HG02678 (cell line): ENCODE measurements around the gene HIP1.
"Not testable (repeated sequence)": the region's sequence is repeated elsewhere in the genome, so short reads cannot be mapped to it uniquely, and the experiment has no call there.

Experiments used
- ATAC-seq: cut with Tn5 transposase; IDR thresholded peaks from one replicate; pipeline ENCODE4 v1.9.1; 2021; ENCODE audit warnings: mild to moderate bottlenecking, moderate library complexity; ENCODE audit not compliant: unreplicated experiment

HIP1 gene

GRCh38 chr7:75646571-75647102 is 92.1 kb downstream of the HIP1 start:
- no peak for ATAC-seq

DNA sequence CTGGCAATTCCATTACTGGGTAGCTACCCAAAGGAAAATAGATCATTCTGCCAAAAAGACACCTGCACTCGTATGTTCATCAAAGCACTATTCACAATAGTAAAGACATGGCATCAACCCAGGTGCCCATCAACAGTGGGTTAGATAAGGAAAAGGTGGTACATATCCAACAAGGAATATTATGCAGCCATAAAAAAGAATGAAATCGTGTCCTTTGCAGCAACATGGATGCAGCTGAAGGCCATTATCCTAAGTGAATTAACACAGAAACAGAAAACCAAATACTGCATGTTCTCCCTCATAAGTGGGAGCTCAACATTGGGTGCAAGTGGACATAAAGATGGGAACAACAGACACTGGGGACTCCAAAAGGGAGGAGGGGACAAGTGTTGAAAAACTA is 93.2 kb downstream of the HIP1 start:
- ATAC-seq, result no peak

DNA sequence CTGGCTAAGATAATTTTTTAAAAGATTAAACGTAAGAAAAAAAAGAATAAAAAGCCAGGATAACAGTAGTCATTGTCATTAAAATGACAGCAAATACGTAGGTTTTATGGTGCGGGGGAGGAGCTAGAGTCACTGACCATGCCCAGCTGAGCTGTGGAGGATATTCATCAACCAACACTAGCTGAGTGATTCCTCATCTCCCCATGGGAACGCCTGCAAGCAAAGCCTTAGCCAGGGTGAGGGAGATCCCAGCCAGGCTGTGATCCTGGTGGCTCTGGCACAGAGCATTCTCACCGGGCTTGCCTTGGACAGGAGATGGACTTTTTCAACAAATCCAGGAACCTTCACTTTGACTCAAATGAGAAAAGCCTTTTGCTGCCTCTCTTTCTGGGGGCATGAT is 94.2 kb downstream of the HIP1 start:
- ATAC-seq, result no peak

- no peak for ATAC-seq
These were observed 95.8 kb downstream of the HIP1 start for GRCh38 chr7:75642810-75643486.

DNA sequence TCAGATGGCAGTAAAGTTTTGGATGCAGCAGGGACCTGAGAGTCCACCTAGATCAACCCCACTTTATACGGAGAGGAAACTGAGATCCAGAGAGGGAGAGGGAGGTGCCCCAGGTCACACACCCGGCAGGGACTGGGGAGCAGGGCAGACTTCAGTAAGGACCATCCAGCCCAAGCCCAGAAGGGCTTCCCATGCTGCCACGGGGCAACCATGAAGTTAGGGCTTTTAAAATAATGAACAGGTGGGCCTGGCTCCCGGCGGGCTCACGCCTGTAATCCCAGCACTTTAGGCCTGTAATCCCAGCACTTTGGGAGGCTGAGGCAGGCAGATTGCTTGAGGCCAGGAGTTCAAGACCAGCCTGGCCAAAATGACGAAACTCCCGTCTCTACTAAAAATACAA is 98.5 kb downstream of the HIP1 start:
- ATAC-seq, result no peak

GRCh38 chr7:75639886-75640190 is 98.9 kb downstream of the HIP1 start:
- no peak for ATAC-seq

DNA sequence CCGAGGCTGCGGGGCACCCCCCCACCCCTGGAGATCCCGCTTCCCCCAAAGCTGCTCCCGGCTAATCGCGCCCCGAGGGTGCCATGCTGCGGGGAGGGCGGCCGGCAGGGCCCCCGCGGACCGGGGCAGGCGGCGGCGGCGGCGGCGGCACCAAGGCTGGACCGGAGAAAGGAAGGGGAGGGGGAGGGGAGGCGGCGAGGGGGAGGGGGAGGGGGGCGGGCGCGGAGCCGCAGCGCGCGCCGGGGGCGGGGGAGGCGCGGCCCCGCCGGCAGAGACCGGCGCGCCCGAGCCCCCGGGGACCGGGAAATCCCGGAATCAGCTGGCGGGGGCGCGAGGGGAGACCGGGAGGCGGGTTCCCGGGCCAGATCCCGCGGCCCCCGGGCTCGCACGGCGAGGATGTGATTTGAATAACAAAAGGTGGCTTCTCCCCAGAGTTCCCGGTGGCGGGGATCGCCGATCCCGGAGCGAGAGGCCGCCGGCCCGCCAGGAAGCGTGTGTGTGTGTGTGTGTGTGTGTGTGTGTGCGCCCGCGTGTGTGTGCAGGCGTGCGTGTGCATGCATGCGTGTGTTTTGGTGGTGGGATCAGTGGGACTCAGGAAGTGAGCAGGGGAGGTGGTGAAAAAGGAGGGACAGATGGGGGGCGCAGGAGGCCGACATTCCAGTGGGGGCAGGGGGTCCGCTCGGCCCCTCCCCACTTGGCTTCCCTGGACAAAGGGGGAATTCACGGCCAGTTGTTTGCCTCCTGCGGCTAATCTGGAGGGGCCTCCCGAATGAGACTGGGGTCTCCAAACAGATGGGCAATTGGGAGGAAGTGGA is 99.5 kb downstream of the HIP1 start:
- no peak for ATAC-seq

DNA sequence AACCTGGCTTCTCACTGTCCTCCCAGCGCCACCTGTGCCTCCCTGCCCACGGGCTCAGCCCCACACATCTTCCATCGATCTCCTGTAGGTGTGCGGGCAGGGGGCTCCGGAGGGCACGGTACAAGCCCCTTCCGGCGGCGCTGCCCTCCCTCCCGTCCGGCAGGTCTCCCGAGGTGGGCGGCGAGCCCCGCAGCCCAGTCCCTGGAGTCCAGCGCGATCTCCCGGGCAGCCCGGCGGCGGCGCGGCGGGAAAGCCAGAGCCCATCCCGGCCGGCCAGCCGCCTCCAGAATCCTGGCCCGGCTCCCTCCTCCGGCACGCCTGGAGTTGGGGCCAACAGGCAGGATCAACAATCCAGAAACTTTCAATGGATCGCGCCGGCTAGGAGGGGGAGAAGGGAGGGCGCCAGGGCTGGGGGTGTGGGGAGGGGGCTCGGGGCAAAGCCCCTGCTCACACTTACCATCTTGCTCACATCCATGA is 100.1 kb downstream of the HIP1 start:
- ATAC-seq, result no peak

- ATAC-seq, result no peak
These were observed 100.7 kb downstream of the HIP1 start for GRCh38 chr7:75637854-75638593.

GRCh38 chr7:75635036-75635435 is 103.7 kb downstream of the HIP1 start:
- ATAC-seq, result no peak

DNA sequence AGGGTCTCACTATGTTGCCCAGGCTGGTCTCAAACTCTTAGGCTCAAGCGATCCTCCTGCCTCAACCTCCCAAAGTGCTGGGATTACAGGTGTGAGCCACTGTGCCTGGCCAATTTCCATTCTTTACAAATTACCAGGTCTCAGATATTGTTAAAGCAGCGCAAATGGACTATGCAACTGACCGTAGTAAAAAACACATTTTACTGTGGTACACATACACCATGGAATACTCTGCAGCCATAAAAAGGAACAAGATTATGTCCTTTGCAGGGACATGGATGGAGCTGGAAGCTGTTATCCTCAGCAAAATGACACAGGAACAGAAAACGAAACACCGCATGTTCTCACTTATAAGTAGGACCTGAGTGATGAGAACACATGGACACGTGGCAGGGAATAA is 106.2 kb downstream of the HIP1 start:
- ATAC-seq, result not testable (repeated sequence)

- ATAC-seq, result no peak
These were observed 107.0 kb downstream of the HIP1 start for GRCh38 chr7:75631711-75632110.

GRCh38 chr7:75630549-75630948 is 108.2 kb downstream of the HIP1 start:
- ATAC-seq, result no peak

DNA sequence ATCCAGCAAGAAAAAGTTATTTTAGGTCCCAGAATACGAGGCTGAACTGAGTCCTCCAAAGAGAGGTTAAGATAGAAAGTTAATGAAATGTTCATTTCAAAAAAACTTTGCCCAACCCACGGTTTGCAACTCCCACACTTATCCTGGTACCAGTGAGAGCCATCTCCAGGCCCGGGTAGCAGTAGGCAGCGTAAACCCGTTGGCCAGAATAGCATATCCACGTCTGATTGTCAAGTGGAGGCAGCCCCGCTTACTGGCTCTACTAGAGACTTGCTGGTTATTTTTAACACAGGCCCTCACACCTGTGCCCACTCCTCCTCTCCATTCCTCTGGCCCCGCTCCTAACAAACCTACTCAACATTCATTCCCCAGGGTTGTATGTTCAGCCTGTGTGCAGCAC is 109.7 kb downstream of the HIP1 start:
- ATAC-seq, result no peak

GRCh38 chr7:75628055-75628454 is 110.7 kb downstream of the HIP1 start:
- no peak for ATAC-seq

DNA sequence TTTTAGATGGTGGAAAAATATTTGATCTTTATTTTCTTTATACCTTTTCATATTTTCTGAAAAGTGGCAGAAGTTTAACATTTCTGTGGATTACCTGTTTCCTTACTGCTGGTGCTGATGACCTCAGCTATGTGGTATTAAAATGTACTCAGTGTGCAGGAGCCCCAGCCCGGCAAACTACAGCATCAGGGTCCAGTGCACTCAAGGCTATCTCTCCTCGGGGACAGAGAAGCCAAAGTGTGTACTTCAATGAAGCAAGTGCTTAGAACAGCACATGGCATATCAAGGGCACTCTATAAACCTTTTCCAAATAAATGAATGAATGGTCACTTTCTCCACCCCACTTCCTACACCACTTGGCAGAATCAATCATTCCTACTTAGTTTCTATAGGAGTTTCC is 111.8 kb downstream of the HIP1 start:
- ATAC-seq, result no peak

GRCh38 chr7:75625868-75626267 is 112.9 kb downstream of the HIP1 start:
- ATAC-seq, result no peak

DNA sequence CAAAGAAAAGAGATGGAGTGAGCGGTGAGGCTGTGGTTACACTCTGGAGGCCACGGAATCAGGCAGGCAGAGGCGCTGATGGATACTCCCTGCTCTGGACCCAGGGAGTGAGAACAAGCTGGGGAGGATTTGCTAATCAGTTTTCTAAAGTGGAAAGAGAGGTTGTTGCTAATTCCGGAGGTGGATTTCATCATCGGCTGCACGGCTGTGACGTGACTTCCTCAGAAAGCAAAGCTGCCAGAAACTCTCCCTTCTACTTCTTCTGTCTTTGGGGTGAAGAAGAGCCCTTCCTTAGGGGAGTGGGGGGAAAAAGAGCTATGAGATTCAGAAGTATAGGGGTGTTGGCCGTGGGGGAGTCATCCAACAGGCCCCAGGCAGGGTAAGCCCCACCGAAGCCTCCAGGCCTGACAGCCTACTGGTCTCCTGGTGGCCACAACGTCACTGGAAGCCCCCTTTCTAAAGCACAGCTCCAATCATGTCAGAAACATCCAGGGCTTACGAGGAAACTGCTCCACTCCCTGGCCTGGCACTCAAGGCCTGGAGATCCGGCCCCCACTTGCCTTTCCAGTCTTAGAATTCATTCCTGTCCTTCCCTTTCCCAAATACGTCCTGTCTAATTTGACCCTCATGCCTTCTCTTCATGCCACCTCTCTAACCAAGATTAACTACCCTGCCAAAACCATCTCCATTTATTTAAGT is 114.5 kb downstream of the HIP1 start:
- no peak for ATAC-seq

GRCh38 chr7:75623390-75624133 is 115.2 kb downstream of the HIP1 start:
- ATAC-seq, result no peak

DNA sequence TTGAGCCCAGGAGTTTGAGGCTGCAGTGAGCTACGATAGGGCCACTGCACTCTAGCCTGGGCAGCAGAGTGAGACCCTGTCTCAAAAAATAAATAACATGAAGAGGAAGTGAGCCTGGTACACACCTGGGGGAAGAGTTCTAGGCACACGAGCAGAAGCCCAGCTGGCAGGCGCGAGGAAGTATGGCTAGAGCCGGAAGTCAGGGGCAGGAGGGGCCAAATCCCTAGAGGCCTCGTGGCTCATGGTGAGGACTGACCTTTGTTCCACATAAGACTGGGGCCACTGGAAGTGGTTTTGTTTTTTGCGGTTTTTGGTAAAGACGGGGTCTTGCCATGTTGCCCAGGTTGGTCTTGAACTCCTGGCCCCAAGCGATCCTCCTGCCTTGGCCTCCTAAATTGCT is 117.6 kb downstream of the HIP1 start:
- no peak for ATAC-seq
